GM11168 (cell line): Measurements from ENCODE around the gene ZNF507.

Experiments
- in situ Hi-C: fragments of 300-500 bp; cut with MboI; formaldehyde crosslinking; loops from one replicate; pipeline ENCODE4 v1.12.0; 2022; ENCODE audit warnings: low sequenced_read_pairs; ENCODE audit not compliant: unreplicated experiment

The ZNF507 gene

DNA sequence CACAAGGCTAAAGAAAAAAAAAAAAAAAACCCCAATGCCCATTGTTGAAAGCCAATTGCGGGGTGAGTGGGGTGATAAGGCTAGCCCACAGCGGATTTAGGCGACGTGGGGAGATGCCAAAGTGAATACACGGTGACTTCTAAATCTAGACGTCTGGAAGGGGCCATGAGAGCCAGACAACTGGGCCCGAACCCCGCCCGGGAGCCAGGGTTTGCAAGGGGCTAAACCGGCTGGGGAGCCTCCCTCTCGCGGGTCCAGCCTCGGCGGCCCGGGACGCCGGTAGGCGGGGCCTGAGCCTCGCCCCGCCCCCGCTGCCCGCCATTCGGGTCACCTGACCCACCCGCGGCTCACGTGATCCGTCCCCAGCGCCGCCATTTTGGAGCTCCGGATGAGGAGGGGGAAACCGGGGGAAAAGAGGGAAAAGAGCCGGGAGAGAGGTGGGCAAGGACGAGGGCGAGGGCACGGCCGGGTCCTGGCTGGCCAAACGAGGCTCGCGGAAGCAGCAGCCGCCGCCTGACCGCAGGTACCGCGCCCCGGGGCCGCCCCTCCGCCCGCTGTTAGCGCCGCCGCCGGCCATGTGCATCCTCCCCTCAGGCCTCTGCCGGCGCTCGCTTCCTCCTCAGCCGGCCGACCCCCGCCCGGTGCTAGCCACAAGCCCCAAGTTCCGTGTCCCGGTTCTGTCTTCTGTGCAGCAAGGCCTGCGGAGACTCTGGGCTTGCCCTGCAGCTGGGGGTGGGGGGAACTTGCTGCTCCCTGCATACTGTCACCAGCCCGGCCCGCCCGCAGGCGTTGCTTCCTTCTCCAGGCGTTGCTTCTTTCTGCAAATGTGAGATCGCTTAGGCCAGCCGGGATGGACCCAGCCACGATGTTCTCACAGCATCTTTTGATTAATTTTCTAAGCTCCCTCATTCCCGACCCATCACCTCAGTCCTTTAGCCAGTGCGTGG is at the start of gene ZNF507:
Gene ZNF507, plus strand, starts transcription at position 350 of the 947 bp plus-strand sequence. CDS start 7,221 bp downstream, outside the sequence.
- in situ Hi-C loops, result no loop called here

DNA sequence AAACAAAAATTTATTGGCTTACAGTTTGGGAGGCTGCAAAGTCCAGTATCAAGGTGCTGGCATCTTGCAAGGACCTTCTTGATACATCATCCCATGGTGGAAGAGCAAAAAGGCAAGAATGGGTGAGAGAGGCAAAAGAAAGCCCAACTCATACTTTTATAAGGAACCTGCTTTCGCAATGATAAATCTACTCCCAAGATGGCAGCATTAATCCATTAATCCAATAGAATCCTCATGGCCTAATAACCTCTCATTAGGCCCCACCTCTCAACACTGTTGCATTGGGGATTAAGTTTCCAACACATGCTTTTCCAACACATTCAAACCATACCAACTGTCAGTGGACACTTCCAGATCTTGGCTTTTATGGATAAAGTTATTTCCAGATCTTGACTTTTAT is 48.7 kb upstream of the ZNF507 start:
- in situ Hi-C loops, result no loop called here

DNA sequence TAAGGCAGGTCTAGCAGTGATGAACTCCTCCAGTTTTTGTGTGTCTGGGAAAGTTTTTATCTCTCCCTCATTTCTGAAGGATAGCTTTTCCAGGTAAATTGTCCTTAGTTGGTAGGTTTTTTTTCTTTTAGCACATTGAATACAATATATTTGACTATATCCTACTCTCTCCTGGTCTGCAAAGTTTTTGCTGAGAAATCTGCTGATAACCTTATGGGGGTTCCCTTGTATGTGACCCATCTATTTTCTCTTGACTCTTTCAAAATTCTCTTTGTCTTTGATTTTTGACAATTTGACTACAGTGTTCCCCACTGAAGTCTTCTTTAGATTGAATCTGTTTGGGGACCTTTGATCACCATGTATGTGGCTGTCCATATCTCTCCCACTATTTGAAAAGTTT is 42.6 kb upstream of the ZNF507 start:
- in situ Hi-C loops, result no loop called here

DNA sequence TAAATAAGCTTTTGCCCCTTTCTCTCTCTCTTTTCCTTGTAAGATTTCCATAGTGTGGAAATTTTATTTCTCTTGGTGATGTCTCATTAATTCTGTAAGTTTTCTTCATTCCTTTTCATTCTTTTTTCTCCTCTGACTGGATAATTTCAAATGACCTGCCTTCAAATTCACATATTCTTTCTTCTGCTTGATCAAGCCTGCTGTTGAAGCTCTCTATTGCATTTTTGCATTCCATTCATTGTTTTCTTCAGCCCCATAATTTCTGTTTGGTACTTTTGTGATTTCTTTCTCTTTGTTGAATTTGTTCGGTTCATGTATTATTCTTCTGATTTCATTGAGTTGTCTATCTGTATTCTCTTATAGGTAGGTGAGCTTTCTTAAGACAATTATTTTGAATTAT is 42.2 kb upstream of the ZNF507 start:
- in situ Hi-C loops, result no loop called here

DNA sequence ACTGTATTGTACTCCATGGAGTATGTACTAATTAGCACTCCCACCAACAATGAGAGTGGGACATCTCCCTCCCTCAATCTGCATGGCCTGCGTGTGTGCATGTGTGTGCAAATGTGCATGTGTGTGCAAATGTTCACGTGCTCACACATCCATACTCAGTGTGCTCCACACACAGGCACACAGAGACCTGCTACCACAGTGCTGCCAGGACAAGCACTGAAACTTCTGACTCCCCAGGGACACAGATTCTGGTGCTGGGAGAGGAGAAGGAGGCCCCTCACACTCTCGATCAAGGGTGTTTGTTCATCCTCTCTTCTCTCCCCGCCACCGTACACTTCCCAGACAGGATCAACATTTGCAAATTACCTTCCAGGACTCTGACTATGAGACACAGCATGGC is 37.8 kb upstream of the ZNF507 start:
- in situ Hi-C loops, result no loop called here

DNA sequence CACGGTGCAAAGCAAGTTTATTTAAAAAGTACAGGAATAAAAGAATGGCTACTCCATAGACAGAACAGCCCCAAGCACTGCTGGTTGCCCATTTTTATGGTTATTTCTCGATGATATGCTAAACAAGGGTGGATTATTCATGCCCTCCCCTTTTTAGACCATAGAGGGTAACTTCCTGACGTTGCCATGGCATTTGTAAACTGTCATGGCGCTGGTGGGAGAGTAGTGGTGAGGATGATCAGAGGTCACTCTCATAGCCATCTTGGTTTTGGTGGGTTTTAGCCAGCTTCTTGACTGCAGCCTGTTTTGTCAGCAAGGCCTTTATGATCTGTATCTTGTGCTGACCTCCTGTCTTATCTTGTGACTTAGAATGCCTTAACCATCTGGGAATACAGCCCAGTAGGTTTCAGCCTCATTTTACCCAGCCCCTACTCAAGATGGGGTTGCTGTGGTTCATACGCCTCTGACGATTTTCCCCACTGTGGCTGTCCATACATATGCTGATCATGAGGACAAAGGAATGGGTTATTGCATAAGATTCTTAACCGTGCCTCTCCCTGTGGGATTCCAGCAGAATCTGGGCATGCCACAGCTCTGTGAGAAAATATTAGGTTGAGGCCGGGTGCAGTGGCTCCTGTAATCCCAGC is 36.9 kb upstream of the ZNF507 start:
- in situ Hi-C loops, result no loop called here

DNA sequence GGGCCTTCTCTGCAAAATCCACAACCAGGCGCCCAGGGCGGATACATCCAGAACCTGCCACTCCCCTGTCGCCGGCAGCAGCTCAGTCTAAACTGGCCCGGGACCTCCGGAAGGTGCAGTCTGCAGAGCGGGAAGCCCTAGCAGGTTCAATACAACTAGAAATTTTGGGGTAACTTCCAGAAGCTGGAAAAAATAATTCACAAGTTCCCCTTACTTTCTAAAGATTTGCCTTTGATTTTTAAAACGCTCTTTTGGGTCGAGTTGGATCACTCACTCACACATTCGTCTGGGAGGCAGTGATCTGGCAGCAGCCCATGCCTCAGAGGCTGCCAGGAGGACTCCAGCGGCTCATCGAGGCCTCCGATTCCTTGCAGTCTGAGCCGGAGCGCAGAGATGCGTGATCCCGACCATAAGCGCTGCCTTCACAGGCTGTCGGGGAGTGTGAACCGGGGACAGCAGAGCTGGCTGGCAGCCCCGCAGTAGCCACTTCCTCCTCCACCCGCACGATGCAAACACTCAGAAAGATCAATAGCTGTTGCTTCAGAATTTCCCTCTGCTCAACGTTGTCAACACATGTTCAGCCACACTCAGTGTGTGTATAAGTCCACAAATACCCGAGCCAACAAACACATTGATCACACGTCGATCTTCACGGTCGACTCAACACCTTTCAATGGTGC is 35.6 kb upstream of the ZNF507 start:
- in situ Hi-C loops, result no loop called here

DNA sequence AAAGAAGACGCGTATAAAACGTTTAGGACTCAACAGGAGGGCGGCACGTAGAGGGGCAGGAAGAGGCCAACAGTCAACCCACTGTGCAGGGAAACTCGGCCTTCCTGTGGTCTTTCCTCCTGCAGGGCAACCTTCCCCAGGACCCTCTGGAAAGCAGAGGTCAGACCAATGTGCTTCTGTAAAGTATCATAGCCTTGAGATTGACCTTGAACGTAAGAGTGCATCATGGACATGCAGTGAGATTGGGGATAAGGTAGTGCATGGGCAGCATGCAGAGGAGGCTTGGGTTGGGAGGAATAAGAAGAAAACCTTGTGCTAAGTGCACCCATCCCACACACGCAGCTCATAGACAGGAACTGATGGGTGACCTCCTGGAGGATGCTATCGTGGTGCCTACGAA is 34.0 kb upstream of the ZNF507 start:
- in situ Hi-C loops, result no loop called here

DNA sequence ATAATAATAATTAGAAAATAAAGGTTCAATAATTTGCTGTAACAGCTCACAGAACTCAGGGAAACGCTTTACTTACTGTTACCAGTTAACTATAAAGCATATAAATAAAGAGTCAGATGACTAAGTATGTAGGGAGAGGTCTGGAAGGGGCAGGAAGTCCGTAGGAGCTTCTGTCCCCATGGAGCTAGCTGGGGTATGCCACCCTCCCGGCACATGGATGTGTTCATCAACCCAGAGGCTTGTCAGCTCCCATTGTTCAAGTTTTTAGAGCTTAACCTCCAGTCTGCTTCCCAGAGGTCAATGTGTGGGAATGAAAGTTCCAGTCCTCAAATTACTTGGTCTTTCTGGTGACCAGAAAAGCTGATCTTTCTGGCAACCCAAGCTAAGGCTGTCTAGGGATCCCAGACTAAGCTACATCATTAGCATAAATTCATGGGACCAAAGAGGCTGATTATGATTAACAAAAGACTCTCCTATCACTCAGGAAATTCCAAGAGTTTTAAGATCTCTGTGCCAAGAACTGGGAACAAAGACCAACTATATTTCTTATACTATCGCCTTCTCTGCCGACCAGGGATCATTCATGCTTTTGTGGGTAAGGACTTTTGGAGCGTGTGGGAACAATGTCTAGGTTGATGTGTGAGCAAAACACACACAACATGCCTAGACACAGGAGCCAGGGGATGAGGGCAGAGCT is 31.7 kb upstream of the ZNF507 start:
- in situ Hi-C loops, result no loop called here

DNA sequence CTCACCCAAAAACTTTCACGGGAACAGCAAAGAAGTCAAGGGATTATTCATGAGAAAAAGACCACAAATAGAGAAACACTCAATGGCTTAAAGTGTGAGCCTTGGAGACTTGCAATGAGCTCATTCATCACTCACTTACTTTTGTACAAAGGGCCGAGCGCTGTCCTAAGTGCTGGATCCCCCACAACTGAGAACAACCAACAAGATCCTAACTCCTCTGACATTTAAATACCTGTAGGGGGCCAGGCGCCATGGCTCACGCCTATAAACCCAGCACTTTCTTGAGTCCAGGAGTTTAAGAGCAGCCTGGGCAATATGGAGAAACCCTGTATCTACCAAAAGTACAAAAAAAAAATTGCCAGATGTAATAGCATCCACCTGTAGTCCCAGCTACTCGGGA is 29.4 kb upstream of the ZNF507 start:
- in situ Hi-C loops, result no loop called here

DNA sequence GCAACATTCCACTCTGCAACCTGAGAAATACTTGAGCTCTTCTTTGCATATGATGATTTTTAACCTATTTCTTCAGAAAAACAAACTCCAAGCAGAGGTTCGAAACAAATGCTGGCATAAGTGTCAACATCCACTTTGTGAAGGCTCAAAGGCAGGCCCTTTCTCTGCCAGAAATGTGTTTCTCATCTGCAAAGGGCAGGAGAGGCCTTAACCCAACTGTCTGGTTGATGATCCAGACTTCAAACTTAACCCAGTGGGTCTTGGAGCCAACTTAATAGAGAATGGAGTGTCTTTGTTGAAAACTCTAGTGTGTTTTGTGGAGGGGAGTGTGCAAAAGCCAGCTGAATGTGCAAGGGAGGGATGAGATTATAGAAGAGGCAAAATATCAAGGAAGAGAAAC is 28.3 kb upstream of the ZNF507 start:
- in situ Hi-C loops, result no loop called here

DNA sequence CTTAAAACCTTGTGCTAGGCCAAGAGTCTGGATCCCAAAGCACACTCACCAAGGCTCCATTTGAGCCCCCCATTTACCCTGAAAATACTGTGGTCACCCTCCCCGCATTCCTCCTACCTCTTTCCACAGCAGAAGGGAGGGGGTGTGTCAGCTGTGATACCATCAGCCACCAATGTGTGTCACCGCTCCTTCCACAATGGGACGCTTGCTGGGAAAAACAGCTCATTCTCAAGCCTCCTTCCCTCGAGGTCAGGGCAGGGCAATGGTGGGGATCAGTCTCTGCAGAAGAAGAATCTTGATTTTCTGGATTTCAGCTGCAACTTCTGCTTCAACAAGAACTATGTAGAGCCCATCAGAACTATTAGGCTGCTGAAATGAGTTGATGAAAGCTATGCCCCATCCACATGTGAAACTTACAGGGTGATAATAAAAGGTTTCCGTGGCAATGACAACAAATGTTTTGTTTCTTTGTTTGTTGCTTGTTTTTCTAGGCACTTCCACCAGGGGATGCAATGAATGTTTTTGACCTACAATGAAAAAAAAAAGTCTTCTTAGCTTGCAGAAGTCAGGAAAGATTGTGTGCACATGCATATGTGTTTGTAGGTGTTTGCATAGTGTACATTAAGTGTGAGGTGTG is 26.4 kb upstream of the ZNF507 start:
- in situ Hi-C loops, result no loop called here

DNA sequence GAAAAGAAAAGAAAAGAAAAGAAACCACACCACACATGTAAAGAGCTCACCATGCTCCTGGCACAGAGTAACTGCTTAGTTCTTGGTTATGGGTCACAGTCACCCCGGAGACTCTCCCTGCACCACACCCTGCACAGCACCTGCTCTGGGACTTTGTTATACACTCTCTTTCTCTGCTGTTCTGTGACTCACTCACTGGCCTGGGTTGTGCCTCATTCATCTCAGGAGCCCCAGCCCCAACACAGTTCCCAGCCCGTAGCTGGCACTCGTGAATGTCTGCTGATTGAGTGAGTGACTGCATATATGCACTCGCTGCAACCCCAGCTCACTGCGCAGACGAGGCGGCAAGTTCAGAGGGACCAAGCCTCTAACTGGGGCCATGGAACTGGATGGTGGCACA is 22.9 kb upstream of the ZNF507 start:
- in situ Hi-C loops, result no loop called here

DNA sequence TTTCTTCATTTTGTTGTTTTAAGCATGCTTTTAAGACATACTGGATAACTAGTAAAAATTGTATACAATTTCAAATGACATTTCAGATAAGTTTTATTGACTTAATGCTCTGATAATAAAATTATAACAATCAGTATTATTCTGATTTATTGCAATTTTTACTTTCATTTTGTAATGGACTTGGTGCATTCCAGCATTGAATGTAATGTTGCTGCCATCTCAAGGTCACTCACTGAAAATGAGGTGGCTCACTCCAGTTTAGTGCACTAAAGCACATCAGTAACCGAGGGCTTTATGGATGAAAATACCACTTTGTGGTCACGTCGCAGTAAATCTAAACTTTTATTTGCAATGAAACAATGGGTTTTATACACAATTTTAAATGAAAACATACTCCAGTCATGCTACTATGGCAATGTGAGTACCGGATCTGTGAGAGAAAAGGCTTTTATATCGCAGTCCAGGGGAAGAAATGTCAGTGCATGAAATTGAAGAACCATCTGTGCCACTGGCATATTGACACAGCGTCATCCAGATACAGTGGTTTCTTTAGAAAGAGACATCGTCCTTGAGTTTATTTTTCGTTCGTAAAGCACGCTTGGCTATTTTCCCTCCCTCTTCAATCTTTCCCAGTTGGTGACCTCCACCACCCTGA is 20.7 kb upstream of the ZNF507 start:
- in situ Hi-C loops, result no loop called here

DNA sequence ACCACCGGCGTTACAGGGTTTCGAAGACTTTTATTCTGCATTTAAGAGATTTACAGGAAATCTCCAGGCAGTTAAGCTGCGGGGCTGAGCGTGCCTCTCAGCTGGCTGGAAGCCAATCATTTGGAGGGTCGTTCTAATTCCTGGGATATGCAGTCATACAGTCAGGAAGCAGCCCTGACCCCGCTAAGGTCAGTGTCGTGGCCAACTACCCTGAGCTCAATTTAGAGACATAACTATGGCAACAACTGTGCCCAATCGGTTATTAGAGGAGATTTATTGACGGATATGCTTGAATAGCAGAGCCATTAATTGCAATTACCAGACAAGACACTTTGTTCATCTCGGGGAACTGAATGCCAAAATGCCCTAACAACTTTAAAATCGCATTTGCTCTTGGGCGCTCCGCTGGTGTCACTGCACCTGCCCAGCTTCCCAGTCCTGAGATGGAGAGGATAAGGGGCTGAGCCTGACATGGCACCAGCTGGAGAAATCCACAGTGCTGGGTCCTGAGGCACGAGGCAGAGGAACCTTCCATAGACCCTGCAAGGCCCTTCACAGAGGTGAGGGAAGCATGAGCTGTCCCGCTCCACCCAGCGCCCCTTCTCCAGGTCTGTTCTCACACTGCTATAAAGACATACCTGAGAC is 15.1 kb upstream of the ZNF507 start:
- in situ Hi-C loops, result no loop called here

DNA sequence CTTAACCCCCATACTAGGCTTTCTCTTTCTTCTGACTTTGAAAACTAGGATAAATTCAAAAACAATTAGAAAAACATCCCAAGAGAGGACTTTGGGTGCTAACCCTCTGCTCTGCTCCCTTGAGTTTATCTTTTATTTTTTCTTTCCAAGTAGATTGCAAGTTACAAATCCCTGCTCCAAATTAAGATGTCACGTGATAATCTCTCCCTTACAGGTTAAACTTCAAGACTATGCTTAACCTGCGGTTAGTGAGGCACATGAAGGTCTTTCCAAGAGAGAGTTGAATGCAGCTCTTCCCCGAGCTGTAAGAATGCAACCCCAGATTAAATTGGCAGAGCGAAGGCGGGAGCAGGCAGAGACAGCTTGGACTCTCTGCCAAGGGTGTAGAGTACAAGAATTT is 12.2 kb upstream of the ZNF507 start:
- in situ Hi-C loops, result no loop called here

DNA sequence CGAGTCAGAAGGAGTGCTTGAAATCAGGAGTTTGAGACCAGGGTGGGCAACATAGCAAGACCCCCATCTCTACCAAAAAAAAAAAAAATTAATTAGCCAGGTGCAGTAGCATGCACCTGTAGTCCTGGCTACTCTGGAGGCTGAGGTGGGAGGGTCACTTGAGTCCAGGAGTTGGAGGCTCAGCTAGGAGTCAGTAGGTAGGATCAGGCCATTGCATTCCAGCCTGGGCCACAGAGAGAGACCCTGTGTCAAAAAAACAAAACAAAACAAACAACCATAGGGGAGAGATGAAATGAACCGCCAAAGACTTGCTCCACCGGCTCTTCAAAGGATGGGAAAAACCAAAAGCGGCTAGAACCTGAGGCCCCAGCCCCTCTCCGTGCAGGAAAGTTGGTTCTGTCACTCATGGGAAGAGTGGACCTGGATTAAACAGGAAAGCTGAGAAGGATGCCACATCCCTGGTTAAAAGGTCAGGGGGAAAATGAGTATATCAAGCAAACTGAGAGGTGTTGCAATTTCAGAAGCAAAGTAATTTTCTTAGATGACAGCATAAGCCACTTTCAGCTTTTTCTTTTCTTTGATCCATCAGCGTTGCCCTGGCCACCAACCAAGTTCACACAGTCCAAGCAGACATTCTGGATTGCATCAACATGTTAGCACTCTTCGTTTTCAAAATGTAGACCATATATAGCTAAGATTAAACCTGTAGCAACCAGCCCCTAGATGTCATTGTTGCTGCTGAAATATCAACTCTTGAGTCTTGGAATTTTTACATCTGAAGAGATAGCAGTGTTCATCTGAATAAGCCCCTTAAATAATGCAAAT is 8.9 kb upstream of the ZNF507 start:
- in situ Hi-C loops, result no loop called here

DNA sequence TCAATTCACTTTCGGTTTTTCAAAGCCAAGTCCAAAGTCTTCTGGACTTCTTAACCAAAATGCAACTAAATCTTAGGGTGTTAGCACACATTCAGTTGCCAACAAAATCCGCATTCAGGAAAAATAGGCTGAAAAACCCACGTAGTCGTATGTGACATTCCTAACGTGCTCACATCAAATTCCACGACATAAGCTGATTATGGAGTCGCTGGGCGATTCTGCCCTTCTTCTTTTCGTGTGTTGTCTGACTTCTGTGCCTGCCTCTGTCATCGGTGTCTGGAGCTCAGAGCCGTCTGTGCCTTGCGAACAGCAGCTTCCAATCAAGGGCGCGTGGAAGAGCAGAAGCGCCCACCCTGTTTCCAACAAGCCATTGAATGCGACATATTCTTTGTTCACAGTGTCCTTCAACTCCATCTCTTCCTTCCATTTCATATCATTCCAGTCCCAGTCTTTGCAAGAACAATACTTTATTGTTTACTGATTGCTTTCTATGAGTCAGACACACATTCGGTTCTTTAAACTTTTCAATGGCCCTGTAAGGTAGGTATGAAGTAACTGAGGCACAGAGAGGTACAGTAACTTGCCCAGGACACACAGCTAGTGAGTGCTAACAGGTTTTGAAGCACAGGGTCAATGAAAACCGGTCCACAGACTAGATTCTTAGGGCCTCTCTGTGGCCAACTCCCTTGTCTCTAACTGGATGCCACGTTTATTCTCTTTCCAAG is 8.2 kb upstream of the ZNF507 start:
- in situ Hi-C loops, result no loop called here
